ENCODE results near the gene SELENBP1.
"Not testable (repeated sequence)": the region's sequence is repeated elsewhere in the genome, so short reads cannot be mapped to it uniquely, and the experiment has no call there.

The SELENBP1 gene

GRCh38 chr1:151377150-151377884 lies 4.8 kb upstream of the SELENBP1 start:
- no peak for DNase-seq

DNA sequence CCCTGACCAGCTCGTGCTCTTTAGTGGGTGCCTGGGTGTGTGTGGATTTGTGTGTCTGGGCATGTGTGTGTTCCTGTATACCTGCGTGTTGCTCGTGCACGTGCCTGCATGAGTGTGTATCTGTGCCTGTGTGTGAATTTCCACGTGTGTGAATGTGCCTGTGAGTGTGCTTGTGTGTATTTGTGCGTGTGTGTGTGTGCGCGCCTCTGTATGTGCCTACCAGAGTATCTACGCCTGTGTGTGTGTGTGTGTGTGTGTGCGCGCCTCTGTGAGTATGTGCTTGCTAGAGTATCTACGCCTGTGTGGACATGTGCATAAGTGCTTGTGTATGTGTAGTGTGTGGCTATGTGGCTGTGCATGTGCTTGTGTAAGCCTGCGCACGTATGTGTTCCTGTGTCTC lies 691 bp upstream of the SELENBP1 start:
- no peak for DNase-seq

- DNase-seq = peak; percentile 80
These were observed 991 bp downstream of the SELENBP1 start for GRCh38 chr1:151371370-151372057.

- DNase-seq = peak; percentile 7
These were observed 2.1 kb downstream of the SELENBP1 start for GRCh38 chr1:151370211-151370911.

DNA sequence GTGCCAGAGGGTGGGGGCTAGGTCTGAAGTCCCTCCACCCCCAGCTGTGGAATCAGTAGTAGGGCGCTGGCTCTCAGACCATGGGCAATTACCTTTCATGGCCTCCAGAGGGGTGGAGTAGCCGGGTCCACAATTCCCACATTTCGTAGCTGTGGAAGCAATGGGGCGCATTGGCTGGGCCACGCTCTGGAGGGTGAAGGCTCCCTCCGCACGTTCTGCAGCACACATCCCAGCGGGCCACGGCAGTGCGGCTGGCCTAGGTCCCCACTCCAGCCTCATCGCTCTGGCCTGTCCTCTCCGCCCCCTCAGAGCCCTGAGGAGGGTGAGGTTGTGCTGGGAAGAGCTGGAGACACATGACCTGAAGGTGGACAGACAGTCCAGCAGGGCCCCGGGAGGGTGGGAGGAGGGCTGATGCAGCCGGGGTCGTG lies 2.9 kb downstream of the SELENBP1 start:
- DNase-seq = no peak

GRCh38 chr1:151369302-151369610 lies 3.2 kb downstream of the SELENBP1 start:
- DNase-seq = no peak

- no peak for DNase-seq
These were observed 3.9 kb downstream of the SELENBP1 start for GRCh38 chr1:151368393-151369301.

DNA sequence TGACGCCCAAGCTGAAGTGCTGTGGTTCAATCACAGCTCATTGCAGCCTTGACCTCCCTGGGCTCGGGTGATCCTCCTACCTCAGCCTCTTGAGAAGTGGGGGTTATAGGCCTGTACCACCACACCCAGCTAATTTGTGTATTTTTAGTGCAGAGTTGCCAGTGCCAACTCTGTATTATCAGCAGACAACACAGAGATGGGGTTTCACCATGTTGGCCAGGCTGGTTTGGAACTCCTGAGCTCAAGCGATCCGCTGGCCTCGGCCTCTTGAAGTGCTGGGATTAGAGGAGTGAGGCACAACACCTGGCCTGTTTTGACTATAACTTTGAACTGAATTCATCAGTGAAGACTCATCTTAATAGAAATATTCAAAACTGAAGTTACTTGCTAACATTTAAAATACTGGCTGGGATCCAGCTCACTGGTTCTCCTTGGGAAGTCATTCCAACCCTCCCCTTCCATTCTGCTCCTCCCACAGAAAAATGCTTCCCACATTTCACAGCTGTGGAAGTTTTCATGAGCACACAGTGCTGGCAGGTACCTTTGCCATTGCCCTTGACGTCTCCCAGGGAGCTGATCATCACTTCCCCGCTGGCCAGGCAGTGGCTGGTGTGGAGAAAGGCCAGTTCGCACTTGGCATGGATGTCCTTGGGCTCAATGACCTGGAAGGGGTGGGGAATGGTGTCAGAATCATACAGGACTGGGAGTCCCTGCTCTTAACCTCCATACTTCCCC lies 4.7 kb downstream of the SELENBP1 start:
- DNase-seq = no peak

DNA sequence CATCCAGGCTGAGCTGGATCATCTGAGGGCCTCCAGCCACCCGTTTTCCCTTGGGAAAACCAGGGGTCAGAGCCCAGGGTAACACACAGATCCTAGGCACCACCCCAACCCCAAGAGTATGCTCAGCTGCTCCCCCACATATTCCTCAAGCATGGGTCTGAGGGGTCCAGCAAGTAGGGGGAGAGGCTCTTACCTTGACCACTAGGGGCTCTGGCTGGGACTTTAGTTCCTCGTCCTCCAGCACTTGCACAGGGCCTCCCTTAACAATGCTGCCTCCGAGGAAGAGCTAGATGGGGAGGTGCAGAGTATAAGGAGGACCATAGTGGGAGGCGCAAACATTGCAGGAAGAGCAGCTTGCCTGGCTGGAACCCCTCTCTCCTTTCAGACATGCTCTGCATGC lies 7.5 kb downstream of the SELENBP1 start:
- DNase-seq = no peak

DNA sequence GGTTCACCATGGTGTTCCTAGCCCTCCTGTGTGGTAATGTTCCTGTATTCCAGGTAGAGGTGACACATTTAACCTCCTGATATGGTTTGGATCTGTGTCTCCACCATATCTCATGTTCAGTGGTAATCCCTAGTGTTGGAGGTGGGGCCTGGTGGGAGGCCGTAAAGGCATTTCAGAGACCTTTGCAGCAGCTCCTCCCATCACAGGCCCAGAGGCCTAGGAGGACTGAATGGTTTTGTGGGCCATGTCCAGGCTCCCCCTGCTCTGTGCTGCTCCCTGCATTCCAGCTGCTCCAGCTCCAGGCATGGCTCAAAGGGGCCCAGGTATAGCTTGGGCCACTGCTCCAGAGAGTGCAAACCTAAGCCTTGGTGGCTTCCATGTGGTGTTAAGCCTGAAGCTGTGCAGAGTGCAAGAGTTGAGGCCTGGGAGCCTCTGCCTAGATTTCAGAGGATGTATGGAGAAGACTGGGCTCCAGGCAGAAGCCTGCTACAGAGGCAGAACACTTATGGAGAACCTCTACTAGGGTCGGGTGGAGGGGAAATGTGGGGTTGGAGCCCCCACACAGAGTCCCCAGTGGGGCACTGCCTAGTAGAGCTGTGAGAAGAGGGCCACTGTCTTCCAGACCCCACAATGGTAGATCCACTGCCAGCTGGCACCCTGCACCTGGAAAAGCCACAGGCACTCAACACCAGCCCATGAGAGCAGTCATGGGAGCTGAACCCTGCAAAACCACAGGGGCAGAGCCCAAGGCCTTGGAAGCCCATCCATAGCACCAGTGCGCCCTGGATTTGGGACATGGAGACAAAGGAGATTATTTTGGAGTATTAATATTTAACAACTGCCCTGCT lies 10.0 kb downstream of the SELENBP1 start:
- no peak for DNase-seq

DNA sequence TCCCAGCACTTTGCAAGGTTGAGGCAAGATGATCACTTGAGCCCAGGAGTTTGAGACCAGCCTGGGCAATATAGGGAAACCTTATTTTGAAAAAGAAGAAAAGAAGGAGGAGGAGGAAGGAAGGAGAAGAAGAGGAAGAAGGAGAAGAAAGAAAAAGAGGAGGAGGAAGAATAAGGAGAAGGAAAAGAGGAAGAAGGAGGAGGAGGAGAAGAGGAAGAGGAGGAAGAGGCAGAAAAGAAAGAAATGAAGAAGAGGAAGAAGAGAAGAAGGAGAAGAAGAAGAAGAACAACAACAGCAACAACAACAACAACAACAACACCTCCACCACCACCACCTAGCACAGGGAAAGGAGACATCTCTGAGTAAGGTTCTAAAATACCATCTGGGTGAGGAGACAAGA lies 10.6 kb downstream of the SELENBP1 start:
- no peak for DNase-seq

GRCh38 chr1:151356696-151357095 lies 15.8 kb downstream of the SELENBP1 start:
- DNase-seq = no peak

DNA sequence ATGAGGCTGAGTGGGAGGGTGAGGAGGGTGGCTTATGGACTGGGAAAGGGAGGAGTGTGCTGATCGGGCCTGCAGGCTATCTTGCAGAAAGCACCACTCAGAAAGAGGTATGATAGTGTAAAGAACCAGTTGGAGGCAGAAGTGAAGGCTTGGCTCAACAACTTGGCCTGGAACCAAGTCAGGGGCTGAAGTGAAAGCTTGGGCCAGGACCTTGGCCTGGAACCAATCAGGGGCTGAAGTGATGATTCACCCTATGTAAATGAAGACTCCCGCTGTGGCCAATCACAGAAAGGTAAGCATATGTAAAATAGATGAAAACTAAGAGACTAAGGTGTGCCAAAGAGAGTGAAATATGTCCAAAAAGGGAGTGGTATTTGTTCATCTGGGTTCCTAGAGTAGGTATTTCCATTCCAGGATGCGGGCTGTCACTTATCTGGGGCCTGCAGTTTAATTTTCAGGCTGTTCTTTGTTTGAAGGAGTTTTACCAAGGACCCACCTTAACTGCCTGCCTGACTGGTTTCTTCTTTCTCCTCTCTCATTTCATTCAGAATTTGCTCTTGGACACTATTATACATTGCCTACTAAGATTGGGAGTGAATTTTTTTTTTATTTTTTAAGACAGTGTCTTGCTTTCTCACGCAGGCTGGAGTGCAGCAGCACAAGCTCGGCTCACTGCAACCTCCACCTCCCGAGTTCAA lies 20.3 kb downstream of the SELENBP1 start:
- no peak for DNase-seq

GRCh38 chr1:151350323-151350722 lies 22.2 kb downstream of the SELENBP1 start:
- DNase-seq = not testable (repeated sequence)

DNA sequence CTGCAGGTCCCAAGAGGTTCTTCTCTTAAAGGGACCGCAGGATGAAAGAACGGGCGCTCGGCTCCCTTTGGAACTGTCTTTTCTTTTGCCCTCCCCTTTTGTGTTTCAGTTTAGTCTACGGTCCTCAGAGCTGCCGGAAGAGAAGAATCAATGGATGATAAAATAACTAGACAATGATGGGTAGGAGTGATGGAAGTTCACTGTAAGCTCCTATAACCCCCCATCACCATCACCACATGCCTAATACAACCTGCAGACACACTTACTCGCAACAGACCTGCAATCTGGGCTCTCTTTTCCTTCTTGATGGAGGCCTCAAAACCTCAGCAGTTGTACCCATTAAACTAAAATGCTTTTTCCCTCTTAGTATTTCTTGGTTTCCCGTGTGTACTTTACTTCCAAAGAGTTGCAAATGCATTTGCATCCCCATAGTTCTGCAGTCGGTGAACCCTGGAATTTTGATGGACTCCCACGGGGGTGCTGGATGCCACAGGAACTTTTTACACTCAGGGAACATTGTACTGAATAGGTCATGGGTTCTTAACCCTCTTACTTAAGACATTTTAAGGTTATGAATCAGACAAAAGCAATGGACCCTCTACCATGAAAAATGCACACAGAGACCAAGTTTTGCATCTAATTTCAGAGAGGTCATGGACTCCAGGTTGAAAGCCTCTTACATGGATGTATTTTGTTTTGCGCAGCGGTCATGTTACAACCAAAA lies 24.8 kb downstream of the SELENBP1 start:
- DNase-seq = no peak

GRCh38 chr1:151346769-151347522 lies 25.6 kb downstream of the SELENBP1 start, which contains the start of gene RFX5:
RFX5 (minus strand) TSS chr1:151347252; CDS start chr1:151346320, 932 bp downstream.
- peak; percentile 97 for DNase-seq

DNA sequence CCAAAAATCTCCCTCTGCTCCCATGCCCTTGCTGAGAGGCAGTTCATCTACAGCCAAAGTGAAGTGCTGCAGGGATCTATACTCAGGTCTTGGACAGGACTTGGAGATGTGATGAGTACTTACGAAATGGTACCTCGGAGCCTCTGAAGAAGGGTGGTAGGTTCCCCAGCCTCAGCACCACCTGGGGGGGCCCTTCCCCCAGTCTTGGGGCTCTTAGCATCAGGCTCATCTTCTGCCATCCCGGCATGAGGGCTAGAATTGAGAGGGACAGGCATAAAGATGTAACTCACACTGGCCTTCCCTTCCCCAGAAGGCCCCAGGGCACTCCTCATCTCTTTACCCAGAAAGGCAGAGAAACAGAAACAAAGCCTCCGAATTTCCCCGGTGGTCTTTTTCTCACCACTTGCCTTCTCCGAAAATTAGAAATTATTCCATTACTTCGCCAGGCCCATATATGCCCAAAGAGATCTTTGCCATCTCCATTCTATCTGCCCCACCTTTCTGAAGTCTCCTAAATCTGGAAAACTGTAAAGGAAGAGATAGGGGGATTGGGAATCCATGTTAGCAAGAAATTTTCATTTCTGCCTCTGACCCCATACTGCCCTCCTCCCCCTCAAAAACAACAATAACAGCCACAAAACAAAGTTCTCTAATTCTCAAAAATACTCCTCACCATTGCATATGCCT lies 26.3 kb downstream of the SELENBP1 start:
- DNase-seq = no peak

GRCh38 chr1:151344291-151344690 lies 28.2 kb downstream of the SELENBP1 start:
- DNase-seq = no peak

Data from NCI-H2171 treated with DMSO at 0.1 percent for 48 hours (cell line).